GM19035 (cell line): ENCODE results near the gene ACBD6.

Source experiments
- ATAC-seq: cut with Tn5 transposase; IDR thresholded peaks from one replicate; pipeline ENCODE4 v1.9.1; 2021; ENCODE audit not compliant: unreplicated experiment

Gene ACBD6

DNA sequence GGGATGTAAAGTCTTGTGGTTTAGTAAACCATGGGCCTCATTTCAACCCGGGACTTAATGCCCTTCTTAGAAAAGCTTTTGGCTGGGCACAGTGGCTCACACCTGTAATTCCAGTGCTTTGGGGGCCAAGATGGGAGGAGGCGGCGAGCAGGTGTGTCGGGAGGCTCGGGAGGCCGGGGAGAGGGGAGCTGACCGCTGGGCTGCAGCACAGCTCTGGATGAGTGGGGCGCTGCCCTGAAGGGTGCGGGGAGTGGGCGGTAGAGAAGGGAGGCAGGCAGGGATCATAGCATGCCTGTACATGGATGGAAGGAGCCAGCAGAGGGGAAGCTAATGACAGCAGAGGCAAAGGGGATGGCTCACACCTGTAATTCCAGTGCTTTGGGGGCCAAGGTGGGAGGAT lies 241.3 kb downstream of the ACBD6 start:
- no peak for ATAC-seq

DNA sequence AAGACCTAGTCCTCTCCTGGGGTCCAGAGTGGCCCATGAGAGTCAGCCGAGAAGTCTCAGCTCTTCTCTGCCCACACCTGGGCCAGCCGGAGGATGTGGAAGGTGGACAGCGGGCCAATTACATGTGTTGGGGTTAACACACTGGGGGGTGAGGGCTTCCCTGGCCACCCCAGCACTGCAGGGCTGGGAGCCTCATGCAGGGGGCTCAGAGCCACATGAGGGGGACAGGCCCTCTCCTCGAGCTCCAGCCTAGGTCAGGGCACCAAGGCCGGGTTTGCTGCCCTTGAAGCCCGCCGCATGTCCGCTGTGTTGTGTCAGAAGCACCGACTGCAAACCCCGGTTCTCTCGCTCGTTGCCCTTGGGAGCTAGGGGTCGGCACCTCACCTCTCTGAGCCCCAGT lies 241.8 kb downstream of the ACBD6 start:
- no peak for ATAC-seq

DNA sequence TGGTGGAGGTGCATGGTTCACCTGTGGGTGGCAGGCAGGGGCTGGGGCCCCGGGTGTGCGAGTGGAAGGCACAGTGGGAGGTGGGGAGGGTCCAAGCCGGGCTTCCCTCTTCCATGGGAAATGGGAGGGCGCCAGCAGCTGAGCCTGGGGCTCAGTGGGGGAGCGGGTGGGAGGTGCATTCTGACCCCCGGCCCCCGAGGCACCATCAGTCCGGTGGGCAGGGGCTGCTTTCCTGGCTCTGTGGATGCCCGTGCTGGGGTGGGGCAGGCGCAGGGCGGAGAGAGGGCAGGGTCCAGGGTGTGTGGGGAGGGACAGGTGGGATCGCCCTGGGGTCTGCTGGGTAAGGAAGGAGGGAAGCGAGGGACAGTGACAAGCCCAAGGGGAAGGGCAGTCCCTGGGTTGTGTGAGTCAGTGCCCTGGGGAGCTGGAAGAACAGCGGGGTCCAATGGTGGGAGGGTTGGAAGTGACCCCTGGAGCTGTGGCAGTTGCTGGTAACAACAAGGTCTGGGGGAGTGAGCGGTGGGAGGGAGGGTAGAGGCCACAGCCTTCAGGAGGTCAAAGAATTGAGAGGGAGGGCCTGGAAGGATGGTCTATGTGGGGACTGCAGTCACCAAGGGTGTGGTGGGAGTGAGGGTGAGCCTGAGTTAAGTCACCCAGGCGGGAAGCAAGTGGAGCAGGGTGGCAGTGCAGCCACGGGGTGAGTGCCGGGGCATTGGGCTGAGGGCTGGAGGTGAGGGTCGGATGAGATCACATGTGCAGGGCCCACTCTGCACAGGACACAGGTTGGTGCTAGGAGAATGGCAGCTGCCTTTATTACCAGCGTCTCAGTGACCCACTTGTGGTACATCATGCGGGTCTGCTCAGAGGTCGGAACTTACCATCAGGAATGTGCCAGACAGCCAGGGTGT lies 242.7 kb downstream of the ACBD6 start:
- no peak for ATAC-seq

- no peak for ATAC-seq
Observed at GRCh38 chr1:180258935-180259334, 243.4 kb downstream of the ACBD6 start.

DNA sequence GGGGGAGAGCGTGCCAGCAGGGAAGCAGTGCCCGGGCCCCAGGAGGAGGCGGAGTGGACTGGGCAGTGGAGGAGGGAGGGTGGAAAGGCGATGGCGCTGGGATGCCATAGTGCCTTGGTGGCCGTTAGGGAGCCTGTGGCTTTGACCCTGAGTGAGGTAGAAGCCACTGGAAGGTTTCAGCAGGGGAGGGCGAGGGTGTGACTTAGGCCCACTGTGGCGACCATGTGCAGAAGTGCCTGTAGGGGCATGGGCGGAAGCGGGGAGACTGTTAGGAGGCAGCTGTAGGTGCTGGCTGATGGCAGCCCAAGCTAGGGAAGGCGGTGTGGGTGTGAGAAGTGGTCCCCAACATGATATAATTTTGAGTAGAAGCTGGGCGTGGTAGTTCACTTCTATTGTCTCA lies 244.1 kb downstream of the ACBD6 start:
- no peak for ATAC-seq

- ATAC-seq = no peak
Observed at GRCh38 chr1:180257486-180257885, 244.9 kb downstream of the ACBD6 start.

DNA sequence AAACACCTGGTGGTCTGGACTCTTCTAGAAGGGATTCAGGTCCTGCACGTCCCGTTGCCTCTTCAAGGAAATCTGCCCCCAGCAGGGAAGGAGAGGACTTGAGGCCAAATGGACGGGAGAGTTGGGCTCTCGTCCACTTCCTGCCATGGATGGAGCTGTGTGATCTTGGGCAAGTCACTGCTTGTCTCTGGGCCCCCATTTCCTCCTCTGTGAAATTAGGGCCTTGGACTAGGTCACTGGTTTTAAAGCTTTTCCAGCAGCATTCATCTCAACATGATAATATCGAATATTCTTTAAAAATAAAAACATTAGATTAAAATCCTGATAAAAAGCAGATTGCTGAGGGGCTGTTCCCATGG lies 245.4 kb downstream of the ACBD6 start:
- no peak for ATAC-seq

DNA sequence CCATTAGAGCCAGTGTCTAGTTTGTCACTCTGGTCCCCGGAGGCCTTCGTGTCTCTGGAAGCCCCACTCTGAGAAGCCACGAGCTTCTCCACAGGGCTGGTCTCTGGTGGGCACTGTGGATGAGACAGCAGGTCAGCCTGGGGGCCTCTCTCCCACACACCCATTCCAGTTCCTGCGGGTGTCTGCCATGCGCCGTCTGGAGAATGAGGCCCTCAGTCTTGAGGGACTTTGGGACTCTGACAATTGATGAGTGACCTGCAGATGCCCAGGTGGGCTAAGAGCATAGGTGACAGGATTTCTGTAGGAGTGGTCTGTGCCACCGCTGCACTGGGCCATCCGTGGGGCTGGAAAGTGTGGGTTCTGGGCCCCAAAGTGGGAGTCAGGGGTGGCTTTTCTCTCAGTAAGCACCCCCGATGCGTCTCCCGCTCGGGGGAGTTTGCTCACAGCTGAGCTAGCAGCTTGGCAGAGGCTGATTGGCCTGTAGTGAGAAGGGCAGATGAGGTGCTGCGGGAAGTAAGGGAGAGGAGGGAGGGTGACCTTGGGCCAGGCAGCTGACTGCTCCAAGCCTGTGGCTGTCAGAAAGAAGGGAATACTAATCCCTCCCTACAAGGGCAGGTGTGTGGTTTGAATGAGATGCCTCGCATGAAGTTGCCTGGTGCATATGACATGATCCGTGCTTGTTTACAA lies 245.9 kb downstream of the ACBD6 start:
- no peak for ATAC-seq

DNA sequence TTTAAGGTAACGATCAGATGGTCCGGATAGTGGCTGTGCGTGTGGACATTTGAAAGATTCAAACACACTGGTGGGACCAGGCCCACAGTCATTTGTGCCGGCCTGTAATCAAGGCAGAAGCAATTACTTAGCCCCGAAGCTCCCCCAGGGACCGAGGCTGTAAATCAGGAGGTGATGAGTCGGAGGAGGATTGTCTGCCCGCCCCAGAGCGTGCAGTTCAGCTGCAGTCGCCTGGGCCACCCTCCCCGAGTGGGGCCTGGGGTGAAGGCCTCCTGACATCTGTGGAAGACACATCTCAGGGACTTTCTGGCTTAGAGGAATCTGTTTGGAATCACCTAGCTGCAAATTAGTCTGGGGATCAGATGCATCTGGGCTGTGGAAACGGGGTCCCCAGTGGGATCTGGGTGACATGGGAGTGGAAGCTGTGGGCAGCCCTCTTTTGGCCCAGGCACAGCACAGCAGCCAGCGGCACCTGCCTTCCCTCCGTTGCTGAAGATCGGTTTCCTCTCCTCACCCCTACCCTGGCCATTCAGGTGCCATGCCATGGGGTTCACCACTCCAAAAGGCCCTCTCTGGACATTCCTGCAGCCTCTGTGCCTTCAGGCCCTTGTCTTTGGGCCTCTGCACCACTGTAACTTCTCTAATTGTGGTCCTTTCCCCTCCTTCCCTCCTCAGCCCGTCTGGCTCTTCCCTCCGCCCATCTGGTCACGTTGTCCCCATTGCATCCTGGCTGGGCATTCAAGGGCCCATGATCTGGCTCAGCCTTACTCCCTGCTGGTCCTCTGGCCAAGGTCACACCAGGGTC lies 246.6 kb downstream of the ACBD6 start:
- no peak for ATAC-seq

GRCh38 chr1:180254854-180255253 lies 247.5 kb downstream of the ACBD6 start:
- no peak for ATAC-seq

GRCh38 chr1:180254496-180254819 lies 247.9 kb downstream of the ACBD6 start:
- no peak for ATAC-seq

DNA sequence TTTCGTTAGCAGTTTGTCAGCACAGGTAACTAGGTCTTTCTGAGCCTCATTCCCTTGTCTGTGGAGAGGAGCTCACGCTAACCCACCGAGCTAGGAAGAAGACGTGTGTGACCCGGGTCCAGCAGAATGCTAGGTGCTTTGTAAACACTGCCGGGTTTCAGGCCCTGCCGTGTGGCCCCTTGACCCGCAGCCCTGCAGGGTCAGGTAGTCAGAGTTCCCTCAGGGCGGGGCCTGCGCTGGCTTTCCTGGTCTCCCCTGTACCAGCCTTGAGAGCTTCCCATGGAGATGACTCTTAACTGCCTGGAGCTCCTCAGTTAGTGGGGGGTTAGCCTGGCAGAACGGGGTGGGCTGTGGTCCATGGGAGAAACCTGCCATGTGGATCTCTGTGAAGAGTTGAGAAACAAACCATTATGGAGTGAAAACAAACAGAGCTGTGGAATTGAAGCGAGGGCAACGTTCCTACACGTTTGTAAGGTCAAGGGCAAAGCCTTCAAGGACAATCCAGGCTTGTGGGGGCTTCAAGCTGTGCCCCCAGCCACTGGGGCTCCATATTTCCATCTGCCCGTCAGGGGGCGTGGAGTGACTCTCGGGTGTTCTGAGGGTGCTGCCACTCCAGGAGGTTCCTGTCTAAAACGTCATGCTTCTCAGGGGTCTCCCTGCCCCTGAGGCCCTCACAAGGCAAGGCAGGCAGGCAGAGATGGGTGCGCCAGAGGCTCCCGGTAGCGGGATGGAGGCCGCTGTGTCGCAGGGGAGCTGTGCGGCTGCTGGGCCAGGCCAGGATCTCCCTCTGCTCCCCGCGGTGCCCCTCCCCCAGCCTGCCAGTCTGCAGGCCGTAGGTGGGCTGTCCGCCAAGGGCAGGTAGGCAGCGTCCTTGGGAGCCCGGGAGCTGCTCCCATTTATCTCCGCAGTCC lies 248.5 kb downstream of the ACBD6 start:
- ATAC-seq = no peak

DNA sequence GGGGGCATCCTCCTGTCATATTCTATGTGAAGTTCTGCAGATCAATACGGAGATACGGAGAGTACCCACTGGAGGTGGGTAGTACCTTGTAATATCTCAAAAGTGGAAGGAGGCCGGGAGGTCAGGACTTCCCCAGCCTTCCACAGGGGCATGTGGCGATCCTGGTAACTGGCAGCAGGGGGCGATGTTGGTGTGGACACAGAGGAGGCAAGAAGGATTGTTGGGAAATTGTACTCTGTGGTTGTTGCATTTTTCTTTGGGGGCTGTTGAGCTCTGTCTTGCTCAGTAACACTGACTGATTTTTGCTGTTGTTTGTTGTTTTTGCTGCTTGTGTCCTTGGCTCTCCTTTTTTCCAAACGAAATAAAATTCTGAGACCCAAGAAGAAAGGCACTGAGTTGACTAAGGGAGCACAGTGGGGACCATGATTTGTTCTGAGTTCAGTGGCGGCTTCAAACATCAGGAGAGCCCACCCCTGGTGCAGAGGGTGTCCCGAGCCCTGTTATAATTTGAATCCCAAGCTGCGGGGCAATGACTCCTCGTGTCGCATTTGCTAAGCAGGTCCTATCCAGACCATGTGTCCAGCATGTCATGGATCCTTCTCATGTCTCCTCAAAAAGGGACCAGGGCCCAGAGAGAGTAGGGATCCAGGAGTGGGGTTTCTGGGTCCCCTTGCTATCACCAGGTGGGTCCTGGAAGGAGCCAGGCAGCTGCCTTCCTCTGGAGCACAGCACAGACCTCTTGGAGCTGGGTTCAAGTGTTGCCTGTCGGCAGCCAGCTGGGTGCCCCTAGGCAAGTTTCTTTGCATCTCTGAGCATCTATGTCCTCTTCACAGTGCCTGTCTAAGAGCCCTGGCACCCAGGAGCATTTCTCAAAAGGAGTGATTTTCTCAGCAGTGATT lies 249.5 kb downstream of the ACBD6 start:
- peak; percentile 61 for ATAC-seq

- ATAC-seq = no peak
Observed at GRCh38 chr1:180251526-180252305, 250.7 kb downstream of the ACBD6 start.

DNA sequence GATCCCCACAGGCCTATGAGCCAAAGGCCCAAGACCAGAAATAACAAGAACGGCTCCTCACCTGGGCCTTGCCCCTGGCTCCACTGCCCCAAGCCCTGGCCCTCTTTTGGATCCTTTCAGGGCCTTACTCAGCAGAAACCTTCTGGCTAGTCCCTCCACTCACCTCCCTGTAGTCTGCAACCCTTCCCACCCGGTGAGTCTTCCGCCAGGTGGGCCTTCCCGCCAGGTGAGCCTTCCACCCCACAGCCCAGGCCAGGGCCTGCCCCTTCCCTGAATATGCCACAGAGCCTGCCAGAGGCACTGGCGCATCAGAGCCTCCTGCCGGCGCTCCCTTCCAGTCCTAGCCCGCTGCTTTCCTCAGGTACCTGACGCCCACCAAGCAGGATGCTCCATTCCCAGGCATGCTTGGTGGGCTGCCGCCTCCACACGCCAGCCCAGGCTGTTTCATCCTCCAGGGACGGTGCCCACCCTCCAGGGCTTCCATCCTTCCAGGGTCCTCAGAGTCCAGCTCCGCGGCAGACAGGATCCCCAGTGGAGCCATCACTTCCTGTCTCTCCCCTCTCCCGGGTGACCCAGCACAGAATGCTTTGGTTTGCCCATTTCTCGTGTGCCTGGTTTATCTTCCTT lies 251.4 kb downstream of the ACBD6 start:
- no peak for ATAC-seq

DNA sequence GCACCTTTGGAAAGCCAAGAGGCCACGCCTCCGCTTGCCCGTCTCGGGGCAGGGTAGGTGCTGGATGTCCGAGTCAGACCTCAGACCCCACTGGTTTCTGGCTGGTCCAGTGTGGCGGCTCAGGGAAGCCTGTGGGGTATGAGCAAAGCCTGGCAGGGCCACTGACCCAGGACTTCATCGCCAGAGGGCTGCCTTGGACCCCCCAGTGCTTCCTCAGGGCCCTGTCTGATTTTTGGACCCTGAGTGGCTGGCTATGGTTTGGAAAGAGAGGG lies 251.9 kb downstream of the ACBD6 start:
- ATAC-seq = no peak

DNA sequence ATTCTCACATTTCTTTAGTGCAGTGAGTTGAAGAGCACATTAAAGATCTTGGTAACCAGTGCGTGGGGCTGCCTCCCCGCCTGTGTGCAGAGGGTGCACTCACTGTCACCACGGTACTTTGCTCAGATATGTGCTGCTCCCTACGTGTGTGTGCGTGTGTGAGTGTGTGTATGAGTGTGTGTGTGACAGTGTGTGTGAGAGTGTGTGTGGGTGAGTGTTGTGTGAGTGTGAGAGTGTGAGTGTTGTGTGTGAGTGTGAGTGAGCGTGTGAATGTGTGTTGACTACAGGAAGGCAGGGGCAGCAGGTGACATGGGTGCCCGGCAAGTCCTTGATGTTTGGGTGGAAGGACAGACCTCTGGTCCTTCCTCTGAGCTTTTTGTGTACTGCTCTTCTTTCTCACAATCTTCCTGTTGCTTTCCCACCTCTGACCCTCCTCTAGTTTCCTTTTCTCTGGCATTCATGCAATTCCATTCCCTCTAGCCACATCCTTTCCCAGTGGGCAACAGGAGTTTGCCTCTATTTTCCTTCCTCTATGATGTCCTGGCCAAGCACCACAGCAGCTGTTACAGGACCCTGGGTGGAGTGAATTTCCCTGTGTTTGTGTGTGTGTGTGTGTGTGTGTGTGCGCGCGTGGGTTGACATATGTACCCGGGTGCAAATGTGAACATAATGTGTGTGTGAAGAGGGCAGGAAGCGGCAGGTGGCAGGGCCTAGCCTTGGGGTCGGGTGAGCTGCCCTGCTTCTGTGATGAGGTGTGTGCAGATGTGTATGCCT lies 252.5 kb downstream of the ACBD6 start:
- no peak for ATAC-seq
